Retinal pigment epithelial cell (primary cell): ENCODE data around the gene ACOT7.

Source experiments
- DNase-seq: peaks from one replicate; pipeline ENCODE4 v3.0.0-alpha.2; 2010; ENCODE audit warnings: low read depth
- H3K4me3 ChIP-seq: 2 replicates; pipeline ENCODE4 v1.5.1; 2011; ENCODE audit warnings: mild to moderate bottlenecking, low read length, control low read depth, moderate library complexity
- TF ChIP-seq, protein P1 (sequence below): conservative IDR thresholded peaks from 2 replicates; pipeline ENCODE4 v1.5.1; 2011; ENCODE audit warnings: low read depth, low read length, control low read depth, inconsistent platforms

Gene ACOT7

GRCh38 chr1:6355621-6356020, 37.9 kb downstream of the ACOT7 start:
- no peak overlapping the region for H3K4me3 ChIP-seq
- DNase-seq = no peak
- TF ChIP-seq, protein P1, sequence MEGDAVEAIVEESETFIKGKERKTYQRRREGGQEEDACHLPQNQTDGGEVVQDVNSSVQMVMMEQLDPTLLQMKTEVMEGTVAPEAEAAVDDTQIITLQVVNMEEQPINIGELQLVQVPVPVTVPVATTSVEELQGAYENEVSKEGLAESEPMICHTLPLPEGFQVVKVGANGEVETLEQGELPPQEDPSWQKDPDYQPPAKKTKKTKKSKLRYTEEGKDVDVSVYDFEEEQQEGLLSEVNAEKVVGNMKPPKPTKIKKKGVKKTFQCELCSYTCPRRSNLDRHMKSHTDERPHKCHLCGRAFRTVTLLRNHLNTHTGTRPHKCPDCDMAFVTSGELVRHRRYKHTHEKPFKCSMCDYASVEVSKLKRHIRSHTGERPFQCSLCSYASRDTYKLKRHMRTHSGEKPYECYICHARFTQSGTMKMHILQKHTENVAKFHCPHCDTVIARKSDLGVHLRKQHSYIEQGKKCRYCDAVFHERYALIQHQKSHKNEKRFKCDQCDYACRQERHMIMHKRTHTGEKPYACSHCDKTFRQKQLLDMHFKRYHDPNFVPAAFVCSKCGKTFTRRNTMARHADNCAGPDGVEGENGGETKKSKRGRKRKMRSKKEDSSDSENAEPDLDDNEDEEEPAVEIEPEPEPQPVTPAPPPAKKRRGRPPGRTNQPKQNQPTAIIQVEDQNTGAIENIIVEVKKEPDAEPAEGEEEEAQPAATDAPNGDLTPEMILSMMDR = no peak

- TF ChIP-seq, protein P1 = no peak
- DNase-seq = no peak
- no peak overlapping the region for H3K4me3 ChIP-seq
These were observed 38.8 kb downstream of the ACOT7 start for GRCh38 chr1:6354659-6355317.

DNA sequence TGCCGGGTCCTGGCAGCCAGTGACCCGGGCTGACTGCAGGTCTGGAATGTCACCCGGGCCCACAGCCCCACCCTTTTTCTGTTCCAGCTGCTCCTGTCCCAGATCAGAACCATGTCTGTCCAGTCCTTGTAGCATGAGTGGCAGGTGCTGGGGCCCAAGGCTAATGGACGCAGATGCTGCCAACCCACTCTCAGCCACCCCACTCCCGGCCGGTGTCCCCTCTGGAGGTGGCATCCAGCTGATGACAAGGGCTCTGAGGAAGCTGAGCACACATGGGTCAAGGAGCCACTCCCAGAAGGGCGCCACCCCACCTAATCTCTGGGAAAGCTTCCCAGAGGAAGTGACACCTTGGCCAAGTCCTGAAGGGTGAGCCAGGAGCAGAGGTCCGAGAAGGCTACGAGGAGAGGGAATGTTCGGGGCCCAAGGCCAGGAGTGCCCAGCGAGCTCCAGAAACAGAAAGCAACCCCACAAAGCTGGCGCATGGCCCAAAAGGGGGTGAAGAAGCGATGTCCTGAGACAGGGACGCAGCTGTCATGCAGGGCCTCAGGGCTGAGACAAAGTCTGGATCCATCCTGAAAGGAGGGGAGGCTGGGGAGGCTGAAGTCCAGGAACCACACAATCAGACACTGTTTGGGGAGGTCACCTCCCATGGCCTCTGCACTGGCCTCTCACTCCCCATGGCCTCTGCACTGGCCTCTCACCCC, 39.5 kb downstream of the ACOT7 start:
- no peak overlapping the region for H3K4me3 ChIP-seq
- no peak for DNase-seq
- TF ChIP-seq, protein P1 = no peak

DNA sequence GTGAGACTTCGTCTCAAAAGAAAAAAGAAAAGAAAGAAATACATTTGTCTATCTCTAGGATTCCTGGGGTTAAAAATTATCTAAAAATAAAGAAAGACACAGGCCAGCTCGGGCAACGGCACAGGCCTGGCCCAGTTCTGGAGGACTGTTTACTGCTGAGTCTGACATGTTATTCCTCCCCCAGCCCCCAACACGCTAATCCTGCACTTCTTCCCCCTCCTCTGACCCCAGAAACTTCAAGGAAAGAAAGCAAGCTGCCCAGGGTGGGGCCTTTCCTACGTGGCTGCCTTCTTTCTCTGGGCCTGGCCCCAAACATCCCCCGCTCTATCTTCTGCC, 40.0 kb downstream of the ACOT7 start:
- DNase-seq = no peak
- TF ChIP-seq, protein P1 = no peak
- no peak overlapping the region for H3K4me3 ChIP-seq

DNA sequence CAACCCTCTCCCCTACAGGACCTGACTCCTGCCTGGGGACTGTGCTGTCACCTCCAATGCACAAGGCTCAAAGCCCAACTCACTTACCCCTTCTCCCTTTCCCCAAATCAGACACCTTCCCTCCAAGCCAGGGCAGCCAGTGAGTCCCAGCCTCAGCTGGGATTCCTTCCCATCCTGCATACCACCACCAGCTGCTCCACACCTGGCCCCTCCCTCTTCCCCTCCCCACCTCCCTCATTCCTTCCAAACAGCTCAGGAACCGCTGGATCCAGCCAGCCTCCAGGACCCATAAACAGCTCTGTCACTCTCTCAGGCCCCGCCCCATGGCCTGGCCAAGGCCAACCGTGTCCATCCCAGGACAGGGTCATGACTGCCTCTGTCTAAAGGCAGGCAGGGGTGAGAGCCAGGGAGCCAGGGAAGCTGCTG, 41.4 kb downstream of the ACOT7 start:
- TF ChIP-seq, protein P1 = no peak
- H3K4me3 ChIP-seq = no peak overlapping the region
- DNase-seq = no peak

DNA sequence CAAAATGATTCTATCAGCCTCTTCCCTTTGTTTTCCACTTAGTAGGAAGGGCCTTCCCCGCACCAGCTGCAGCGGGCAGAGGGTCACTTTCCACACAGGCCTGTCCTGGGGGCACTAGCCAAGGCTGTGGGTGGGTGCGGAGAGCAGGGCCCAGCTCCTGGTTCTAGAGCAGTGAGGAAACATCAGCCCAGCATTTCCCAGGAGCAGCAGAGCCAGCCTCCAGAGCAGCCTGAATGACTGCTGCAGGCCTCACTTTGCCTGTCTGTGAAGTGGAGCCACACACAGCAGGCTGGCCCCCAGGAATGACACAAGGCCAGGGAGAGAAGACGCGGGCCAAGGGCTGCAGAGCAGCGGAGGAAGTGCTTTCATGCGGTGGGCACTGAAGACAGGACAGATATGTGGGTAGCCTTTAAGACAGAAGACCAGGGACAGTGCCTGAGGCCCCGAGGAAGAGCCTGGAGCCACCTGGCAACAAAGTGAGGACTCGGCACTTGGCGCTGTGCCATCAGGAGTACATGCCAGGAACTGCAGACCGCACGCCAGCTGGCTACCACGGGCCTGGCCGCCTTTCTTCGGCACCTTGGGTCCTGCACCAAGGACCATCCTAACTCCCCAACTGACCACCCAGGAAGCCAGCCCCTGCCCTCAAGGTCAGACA, 42.0 kb downstream of the ACOT7 start:
- no peak for DNase-seq
- TF ChIP-seq, protein P1 = no peak
- no peak overlapping the region for H3K4me3 ChIP-seq
